ENCODE results near the gene SCYL3. TPM values are rescaled to one million over a fixed set of nuclear protein-coding genes. Genes with fewer than 3 reads are reported as not detected.
"Not testable (repeated sequence)": the region's sequence is repeated elsewhere in the genome, so short reads cannot be mapped to it uniquely, and the experiment has no call there.

Gene SCYL3
- total and polyA plus RNA-seq, 3 donors from 2014 or later = 13.3 to 16.3 (median 15.8) TPM

GRCh38 chr1:169824153-169824552, 69.5 kb downstream of the SCYL3 start:
- intact Hi-C loops (cut with DNase I; ENCODE audit: low total_unique reads) = no loop called here
- no peaks in the 10 kb centered on the region for H3K36me3 ChIP-seq (ENCODE audit: low read depth, missing control alignments)
- 95 to 96% methylated on average over 3 of the region's 3 CpGs for WGBS, 2 donors

GRCh38 chr1:169821500-169821899, 72.2 kb downstream of the SCYL3 start:
- Histone ChIP-seq H3K36me3 (ENCODE audit: low read depth, missing control alignments) (no peaks in the 10 kb centered on the region), H3K27ac (no peak overlapping the region), H3K9me3 (no peaks in the 10 kb centered on the region), H3K27me3 (no peaks in the 10 kb centered on the region), H3K4me1 (no peaks in the 10 kb centered on the region), H3K4me3 (no peak overlapping the region)
- intact Hi-C loops (cut with DNase I; ENCODE audit: low total_unique reads) = no loop called here
- DNase-seq = no peak
- TF ChIP-seq CTCF (IDR thresholded peaks at IDR 0.05) (no peak), POLR2A (IDR thresholded peaks at IDR 0.05) (no peak)
- 94 to 96% methylated on average over 7 of the region's 7 CpGs for WGBS, 2 donors

More at GRCh38 chr1:169824153-169824552, 69.5 kb downstream of the SCYL3 start:
- DNase-seq = no peak
- no peaks in the 10 kb centered on the region for H3K27me3 ChIP-seq
- TF ChIP-seq CTCF (IDR thresholded peaks at IDR 0.05) = no peak
- no peak for TF ChIP-seq POLR2A (IDR thresholded peaks at IDR 0.05)
- no peak overlapping the region for H3K4me3 ChIP-seq
- no peak overlapping the region for H3K27ac ChIP-seq
- H3K4me1 ChIP-seq = no peaks in the 10 kb centered on the region
- H3K9me3 ChIP-seq = no peaks in the 10 kb centered on the region

- H3K9me3 ChIP-seq = no peaks in the 10 kb centered on the region
- no peak overlapping the region for H3K27ac ChIP-seq
- no peak for DNase-seq
- intact Hi-C loops (cut with DNase I; ENCODE audit: low total_unique reads) = no loop called here
- H3K36me3 ChIP-seq (ENCODE audit: low read depth, missing control alignments) = no peaks in the 10 kb centered on the region
- H3K4me1 ChIP-seq = no peaks in the 10 kb centered on the region
- TF ChIP-seq CTCF (IDR thresholded peaks at IDR 0.05) (no peak), POLR2A (IDR thresholded peaks at IDR 0.05) (no peak)
- H3K27me3 ChIP-seq = no peaks in the 10 kb centered on the region
- H3K4me3 ChIP-seq = no peak overlapping the region
- WGBS, 2 donors = 97 to 100% methylated on average over 1 of the region's 1 CpG
Observed at GRCh38 chr1:169816617-169817016, 77.1 kb downstream of the SCYL3 start.

- Histone ChIP-seq H3K27ac (no peak overlapping the region), H3K4me3 (no peak overlapping the region), H3K9me3 (no peaks in the 10 kb centered on the region), H3K27me3 (no peaks in the 10 kb centered on the region), H3K4me1 (no peaks in the 10 kb centered on the region), H3K36me3 (ENCODE audit: low read depth, missing control alignments) (no peaks in the 10 kb centered on the region)
- TF ChIP-seq POLR2A (IDR thresholded peaks at IDR 0.05) (no peak), CTCF (IDR thresholded peaks at IDR 0.05) (no peak)
- no peak for DNase-seq
- intact Hi-C loops (cut with DNase I; ENCODE audit: low total_unique reads) = no loop called here
- WGBS, 2 donors = 50 to 73% methylated on average over 2 of the region's 2 CpGs
Observed at GRCh38 chr1:169814265-169814664, 79.4 kb downstream of the SCYL3 start.

GRCh38 chr1:169812131-169812530, 81.6 kb downstream of the SCYL3 start:
- TF ChIP-seq CTCF (IDR thresholded peaks at IDR 0.05) (no peak), POLR2A (IDR thresholded peaks at IDR 0.05) (no peak)
- WGBS, 2 donors = 86 to 94% methylated on average over 2 of the region's 2 CpGs
- intact Hi-C loops (cut with DNase I; ENCODE audit: low total_unique reads) = no loop called here

GRCh38 chr1:169811418-169812035, 82.2 kb downstream of the SCYL3 start:
- H3K27ac ChIP-seq; H3K4me3 ChIP-seq; DNase-seq; intact Hi-C loops (cut with DNase I; ENCODE audit: low total_unique reads); H3K9me3 ChIP-seq; H3K36me3 ChIP-seq (ENCODE audit: low read depth, missing control alignments); H3K4me1 ChIP-seq; H3K27me3 ChIP-seq: not testable (repeated sequence)

More at GRCh38 chr1:169812131-169812530, 81.6 kb downstream of the SCYL3 start:
- DNase-seq = no peak
- no peaks in the 10 kb centered on the region for H3K9me3 ChIP-seq
- H3K36me3 ChIP-seq (ENCODE audit: low read depth, missing control alignments) = no peaks in the 10 kb centered on the region
- H3K4me1 ChIP-seq = no peaks in the 10 kb centered on the region
- no peaks in the 10 kb centered on the region for H3K27me3 ChIP-seq
- H3K27ac ChIP-seq = no peak overlapping the region
- no peak overlapping the region for H3K4me3 ChIP-seq
